SW480 (cell line): Measurements from ENCODE around the gene CACTIN.

Experiments
- DNase-seq: peaks from one replicate; pipeline ENCODE4 v3.0.0-alpha.2; 2016; ENCODE audit warnings: low spot score

CACTIN gene

DNA sequence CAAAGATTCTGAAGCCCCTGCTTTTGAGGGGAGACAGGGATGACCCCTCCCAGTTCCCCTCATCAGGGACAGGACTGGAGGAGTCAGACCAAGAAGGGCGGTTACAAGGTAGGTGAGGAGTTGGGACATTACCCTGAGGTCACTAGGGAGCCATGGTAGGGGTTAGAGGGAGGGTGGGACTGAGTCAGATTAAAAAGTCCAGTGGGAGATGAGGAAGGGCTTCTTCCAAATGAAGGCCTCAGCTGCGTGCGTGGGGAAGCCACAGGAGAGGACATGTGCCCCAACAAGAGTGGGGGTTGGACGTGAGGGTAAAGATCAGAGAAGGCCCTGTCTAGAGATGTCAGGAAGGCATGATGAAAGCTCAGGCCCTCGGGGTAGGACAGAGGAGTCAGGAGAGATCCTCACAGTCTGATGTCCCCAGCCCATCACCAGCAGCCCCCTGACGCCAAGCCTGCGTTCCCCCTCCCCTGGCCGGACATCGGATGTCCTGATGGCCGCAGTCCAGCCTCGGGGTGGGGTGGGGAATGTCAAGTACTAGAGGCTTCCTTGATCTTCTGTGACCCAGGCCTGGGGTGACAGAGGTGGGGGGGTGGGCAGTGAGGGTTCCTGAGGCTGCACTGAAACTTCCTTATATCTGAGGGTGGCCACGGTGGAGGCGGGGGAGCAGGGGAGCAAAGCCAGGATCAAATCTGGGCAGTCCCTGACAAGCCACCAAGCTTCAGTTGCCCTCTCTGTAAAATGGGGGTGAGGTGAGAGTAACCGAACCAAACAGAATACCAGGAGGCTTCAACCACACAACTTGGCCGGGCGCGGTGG is 62.7 kb downstream of the CACTIN start:
- no peak for DNase-seq
